Astrocyte (in vitro differentiated cells and primary cell): ENCODE measurements around the gene UBFD1. TPM values are rescaled to one million over a fixed set of nuclear protein-coding genes. Genes with fewer than 3 reads are reported as not detected.

ENCODE experiments used
- DNase-seq: peaks from one replicate; pipeline ENCODE4 v3.0.0-alpha.2; 2010; ENCODE audit warnings: low read depth
- FAIRE-seq: peaks from 2 replicates; lab custom pipeline; 2011; peaks lifted over from hg19 to GRCh38; lab: Jason Lieb, UNC
- H2AFZ ChIP-seq: 2 replicates; pipeline ENCODE4 v1.6.0; 2012; ENCODE audit warnings: low read depth, low read length, inconsistent platforms
- H3K27ac ChIP-seq: 2 replicates; pipeline ENCODE4 v1.5.1; 2011; ENCODE audit warnings: low read depth, low read length, inconsistent platforms
- H3K27me3 ChIP-seq: 2 replicates; pipeline ENCODE4 v1.6.0; 2011; ENCODE audit warnings: low read length, inconsistent platforms; ENCODE audit not compliant: insufficient read depth
- H3K36me3 ChIP-seq: 2 replicates; pipeline ENCODE4 v1.5.1; 2011; ENCODE audit warnings: low read length, inconsistent platforms; ENCODE audit not compliant: insufficient read depth
- H3K4me1 ChIP-seq: 2 replicates; pipeline ENCODE4 v1.5.1; 2011; ENCODE audit warnings: low read length, inconsistent platforms; ENCODE audit not compliant: insufficient read depth
- H3K4me2 ChIP-seq: 2 replicates; pipeline ENCODE4 v1.6.0; 2012; ENCODE audit warnings: low read length, inconsistent platforms
- H3K4me3 ChIP-seq: 2 replicates; pipeline ENCODE4 v1.5.1; 2011; ENCODE audit warnings: low read depth, mild to moderate bottlenecking, low read length, inconsistent platforms; ENCODE audit not compliant: insufficient read depth
- H3K79me2 ChIP-seq: 2 replicates; pipeline ENCODE4 v1.6.0; 2012; ENCODE audit warnings: mild to moderate bottlenecking, low read length, inconsistent platforms; ENCODE audit not compliant: insufficient read depth
- H3K9ac ChIP-seq: 2 replicates; pipeline ENCODE4 v1.6.0; 2012; ENCODE audit warnings: mild to moderate bottlenecking, low read length, inconsistent platforms
- H3K9me3 ChIP-seq: 2 replicates; pipeline ENCODE4 v1.5.1; 2012; ENCODE audit warnings: low read depth, mild to moderate bottlenecking, low read length, inconsistent platforms; ENCODE audit not compliant: insufficient read depth
- H4K20me1 ChIP-seq: 2 replicates; pipeline ENCODE4 v1.6.0; 2012; ENCODE audit warnings: low read length, inconsistent platforms; ENCODE audit not compliant: insufficient read depth
- H3K27ac Mint-ChIP-seq: one replicate; pipeline ENCODE4 v1.8.0; 2021; ENCODE audit warnings: mild to moderate bottlenecking, mixed read lengths; ENCODE audit not compliant: unreplicated experiment
- H3K27me3 Mint-ChIP-seq: one replicate; pipeline ENCODE4 v1.8.0; 2021; ENCODE audit warnings: low read depth, mixed read lengths; ENCODE audit not compliant: unreplicated experiment
- H3K36me3 Mint-ChIP-seq: one replicate; pipeline ENCODE4 v1.8.0; 2021; ENCODE audit warnings: low read depth, mixed read lengths; ENCODE audit not compliant: unreplicated experiment
- H3K4me1 Mint-ChIP-seq: one replicate; pipeline ENCODE4 v1.8.0; 2021; ENCODE audit warnings: low read depth, mixed read lengths; ENCODE audit not compliant: unreplicated experiment
- H3K4me3 Mint-ChIP-seq: one replicate; pipeline ENCODE4 v1.8.0; 2021; ENCODE audit warnings: mild to moderate bottlenecking, moderate library complexity, mixed read lengths; ENCODE audit not compliant: unreplicated experiment
- H3K9me3 Mint-ChIP-seq: one replicate; pipeline ENCODE4 v1.8.0; 2021; ENCODE audit warnings: mild to moderate bottlenecking, mixed read lengths; ENCODE audit not compliant: unreplicated experiment
- CTCF ChIP-seq: IDR thresholded peaks from 2 replicates; pipeline ENCODE4 v1.5.1; 2011; ENCODE audit warnings: low read depth, mild to moderate bottlenecking, inconsistent platforms, low read length, moderate library complexity; ENCODE audit not compliant: insufficient read depth
- EZH2 ChIP-seq: IDR thresholded peaks from 2 replicates; pipeline ENCODE4 v1.6.1; 2012; ENCODE audit warnings: mild to moderate bottlenecking, low read length, inconsistent platforms; ENCODE audit not compliant: insufficient read depth
- total RNA-seq: library from RNA; stranded (reverse); gene quantifications from 2 replicates; pipeline ENCODE4 v1.2.1, GENCODE V29; 2021

The UBFD1 gene
- total RNA-seq, 1 donor from 2014 or later: 146 TPM

GRCh38 chr16:23597003-23597756 is 39.7 kb downstream of the UBFD1 start:
- peaks cover 6% of the 10 kb centered on the region for H3K4me1 ChIP-seq
- H3K79me2 ChIP-seq: peaks cover 40% of the 10 kb centered on the region
- no peak overlapping the region for H3K9ac ChIP-seq
- H3K27me3 Mint-ChIP-seq: no peaks in the 10 kb centered on the region
- peaks cover 22% of the 10 kb centered on the region for H4K20me1 ChIP-seq
- no peaks in the 10 kb centered on the region for H3K9me3 Mint-ChIP-seq
- H3K36me3 Mint-ChIP-seq: peaks cover 5% of the 10 kb centered on the region
- H3K4me3 ChIP-seq: no peak overlapping the region
- DNase-seq (no peak), FAIRE-seq (no peak)
- no peak overlapping the region for H3K4me2 ChIP-seq
- H3K27me3 ChIP-seq: no peaks in the 10 kb centered on the region
- H3K9me3 ChIP-seq: no peaks in the 10 kb centered on the region
- TF ChIP-seq CTCF: no peak
- no peak for TF ChIP-seq EZH2
- H3K27ac ChIP-seq: no peak overlapping the region
- peak overlapping the region; percentile 45 for H3K4me3 Mint-ChIP-seq
- H3K27ac Mint-ChIP-seq: no peak overlapping the region
- H3K4me1 Mint-ChIP-seq: peaks cover 2% of the 10 kb centered on the region
- no peak overlapping the region for H2AFZ ChIP-seq
- peaks cover 13% of the 10 kb centered on the region for H3K36me3 ChIP-seq

GRCh38 chr16:23607726-23608125 is 50.2 kb downstream of the UBFD1 start:
- H3K36me3 Mint-ChIP-seq: peaks cover 5% of the 10 kb centered on the region
- H3K27ac Mint-ChIP-seq: peak overlapping the region; percentile 36
- no peak for DNase-seq

More at GRCh38 chr16:23607726-23608125, 50.2 kb downstream of the UBFD1 start:
- H3K36me3 ChIP-seq: peaks cover 8% of the 10 kb centered on the region
- no peak for TF ChIP-seq EZH2
- TF ChIP-seq CTCF: no peak
- H3K27me3 ChIP-seq: no peaks in the 10 kb centered on the region
- Mint-ChIP-seq H3K9me3 (no peaks in the 10 kb centered on the region), H3K4me3 (no peak overlapping the region), H3K4me1 (peaks cover 8% of the 10 kb centered on the region), H3K27me3 (no peaks in the 10 kb centered on the region)
- H4K20me1 ChIP-seq: no peaks in the 10 kb centered on the region
- H3K79me2 ChIP-seq: no peaks in the 10 kb centered on the region
- peaks cover 5% of the 10 kb centered on the region for H3K4me1 ChIP-seq
- peak overlapping the region; percentile 40 for H3K4me2 ChIP-seq
- FAIRE-seq: no peak
- H3K4me3 ChIP-seq: no peak overlapping the region
- no peaks in the 10 kb centered on the region for H3K9me3 ChIP-seq
- H2AFZ ChIP-seq: no peak overlapping the region
- no peak overlapping the region for H3K9ac ChIP-seq
- H3K27ac ChIP-seq: no peak overlapping the region
